OCI-LY1 (cell line): Measurements from ENCODE around the gene PCDHGB6.
A peak's percentile ranks its signal among the peaks of the same experiment; 100 is the strongest.

Experiments used
- H2AFZ ChIP-seq: fragments of 200-600 bp; sonication (generic), shearing (Covaris generic); 2 replicates; pipeline ENCODE4 v1.6.0; 2014; ENCODE audit warnings: antibody characterized with exemption, mild to moderate bottlenecking, low read length
- H3F3A ChIP-seq: fragments of 200-600 bp; sonication (generic), shearing (Covaris generic); 2 replicates; pipeline ENCODE4 v1.6.0; 2014; ENCODE audit warnings: mild to moderate bottlenecking, antibody characterized with exemption, low read length, moderate library complexity; ENCODE audit not compliant: insufficient read depth
- H3K27ac ChIP-seq: fragments of 200-600 bp; sonication (generic); 2 replicates; pipeline ENCODE4 v1.5.1; 2014; ENCODE audit warnings: low read length, mixed run types, mild to moderate bottlenecking, low read depth; ENCODE audit not compliant: poor library complexity, severe bottlenecking
- H3K27me3 ChIP-seq: fragments of 200-600 bp; sonication (generic); 2 replicates; pipeline ENCODE4 v1.6.0; 2014; ENCODE audit warnings: antibody characterized with exemption, mild to moderate bottlenecking, low read length, moderate library complexity; ENCODE audit not compliant: insufficient read depth
- H3K36me3 ChIP-seq: fragments of 200-600 bp; sonication (generic); 2 replicates; pipeline ENCODE4 v1.6.1; 2014; ENCODE audit warnings: mild to moderate bottlenecking, antibody characterized with exemption, low read length, moderate library complexity, mixed read lengths; ENCODE audit not compliant: insufficient read depth
- H3K4me1 ChIP-seq: fragments of 200-600 bp; sonication (generic); 2 replicates; pipeline ENCODE4 v1.5.1; 2014; ENCODE audit warnings: mild to moderate bottlenecking, low read length, moderate library complexity; ENCODE audit not compliant: insufficient read depth, severe bottlenecking
- H3K4me2 ChIP-seq: fragments of 200-600 bp; sonication (generic), shearing (Covaris generic); 2 replicates; pipeline ENCODE4 v1.6.1; 2014; ENCODE audit warnings: low read length
- H3K4me3 ChIP-seq: fragments of 200-600 bp; sonication (generic); 2 replicates; pipeline ENCODE4 v1.5.1; 2014; ENCODE audit warnings: low read length, low read depth, mild to moderate bottlenecking, mixed read lengths; ENCODE audit not compliant: poor library complexity, severe bottlenecking
- H3K79me2 ChIP-seq: fragments of 200-600 bp; shearing (Covaris generic); 2 replicates; pipeline ENCODE4 v1.6.1; 2016; ENCODE audit warnings: mixed run types, low read length, mixed read lengths; ENCODE audit not compliant: insufficient read depth
- H3K9ac ChIP-seq: fragments of 200-600 bp; sonication (generic), shearing (Covaris generic); 2 replicates; pipeline ENCODE4 v1.6.1; 2014; ENCODE audit warnings: mild to moderate bottlenecking, low read length, mixed read lengths
- H3K9me2 ChIP-seq: fragments of 200-600 bp; sonication (generic), shearing (Covaris generic); 2 replicates; pipeline ENCODE4 v1.6.1; 2014; ENCODE audit warnings: low read depth, mild to moderate bottlenecking, low read length, mixed read lengths
- H3K9me3 ChIP-seq: fragments of 200-600 bp; shearing (Covaris generic); 2 replicates; pipeline ENCODE4 v1.6.1; 2014; ENCODE audit warnings: low read length, mixed read lengths
- H4K20me1 ChIP-seq: fragments of 200-600 bp; sonication (generic), shearing (Covaris generic); 2 replicates; pipeline ENCODE4 v1.6.0; 2016; ENCODE audit warnings: mild to moderate bottlenecking, low read length; ENCODE audit not compliant: insufficient read depth
- EZH2 ChIP-seq: fragments of 200-600 bp; sonication (generic), shearing (Covaris generic); IDR thresholded peaks from 2 replicates; pipeline ENCODE4 v1.8.0; 2017; ENCODE audit warnings: borderline replicate concordance, mixed run types, mild to moderate bottlenecking, antibody characterized with exemption, low read length, moderate library complexity, mixed read lengths
- TF ChIP-seq, protein P1 (sequence below): fragments of 200-600 bp; sonication (generic), shearing (Covaris generic); IDR thresholded peaks from 2 replicates; pipeline ENCODE4 v1.5.1; 2017; ENCODE audit warnings: mild to moderate bottlenecking, antibody characterized with exemption, low read length, moderate library complexity, mixed read lengths

The PCDHGB6 gene

DNA sequence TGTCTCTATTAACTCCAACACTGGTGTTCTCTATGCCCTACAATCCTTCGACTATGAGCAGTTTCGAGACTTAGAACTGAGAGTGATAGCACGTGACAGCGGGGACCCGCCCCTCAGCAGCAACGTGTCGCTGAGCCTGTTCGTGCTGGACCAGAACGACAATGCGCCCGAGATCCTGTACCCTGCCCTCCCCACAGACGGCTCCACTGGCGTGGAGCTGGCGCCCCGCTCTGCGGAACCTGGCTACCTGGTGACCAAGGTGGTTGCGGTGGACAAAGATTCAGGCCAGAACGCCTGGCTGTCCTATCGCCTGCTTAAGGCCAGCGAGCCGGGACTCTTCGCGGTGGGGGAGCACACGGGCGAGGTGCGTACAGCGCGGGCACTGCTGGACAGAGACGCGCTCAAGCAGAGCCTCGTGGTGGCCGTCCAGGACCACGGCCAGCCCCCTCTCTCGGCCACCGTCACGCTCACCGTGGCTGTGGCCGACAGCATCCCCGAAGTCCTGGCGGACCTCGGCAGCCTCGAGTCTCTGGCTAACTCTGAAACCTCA, 15.0 kb downstream of the PCDHGB6 start:
- no peak overlapping the region for H3K4me2 ChIP-seq
- H3K36me3 ChIP-seq: no peaks in the 10 kb centered on the region
- no peaks in the 10 kb centered on the region for H3K9me2 ChIP-seq
- H4K20me1 ChIP-seq: no peaks in the 10 kb centered on the region
- H3K4me3 ChIP-seq: no peak overlapping the region
- H3K79me2 ChIP-seq: no peaks in the 10 kb centered on the region
- H3K9ac ChIP-seq: no peak overlapping the region
- H3K9me3 ChIP-seq: peaks cover 21% of the 10 kb centered on the region
- no peak for TF ChIP-seq EZH2
- no peak overlapping the region for H2AFZ ChIP-seq
- H3K27me3 ChIP-seq: no peaks in the 10 kb centered on the region
- H3K4me1 ChIP-seq: no peaks in the 10 kb centered on the region
- no peaks in the 10 kb centered on the region for H3F3A ChIP-seq
- no peak overlapping the region for H3K27ac ChIP-seq

DNA sequence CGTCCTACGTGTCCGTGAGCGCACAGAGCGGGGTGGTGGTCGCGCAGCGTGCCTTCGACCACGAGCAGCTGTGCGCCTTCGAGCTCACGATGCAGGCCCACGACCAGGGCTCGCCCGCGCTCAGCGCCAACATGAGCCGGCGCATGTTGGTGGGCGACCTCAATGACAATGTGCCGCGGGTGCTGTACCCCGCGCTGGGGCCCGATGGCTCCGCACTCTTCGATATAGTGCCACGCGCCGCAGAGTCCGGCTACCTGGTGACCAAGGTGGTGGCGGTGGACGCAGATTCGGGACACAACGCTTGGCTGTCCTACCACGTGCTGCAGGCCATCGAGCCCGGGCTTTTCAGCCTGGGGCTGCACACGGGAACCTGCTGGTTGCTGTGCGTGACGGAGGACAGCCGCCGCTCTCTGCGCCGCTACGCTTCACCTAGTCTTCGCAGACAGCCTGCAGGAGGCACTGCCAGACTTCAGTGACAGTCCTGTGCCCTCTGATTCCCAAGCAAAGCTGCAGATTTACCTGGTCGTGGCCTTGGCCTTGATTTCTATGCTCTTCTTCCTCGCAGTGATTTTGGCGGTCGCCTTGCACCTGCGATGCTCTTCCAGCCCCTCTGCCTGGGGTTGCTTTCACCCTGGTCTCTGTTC, 20.1 kb downstream of the PCDHGB6 start:
- TF ChIP-seq, protein P1, sequence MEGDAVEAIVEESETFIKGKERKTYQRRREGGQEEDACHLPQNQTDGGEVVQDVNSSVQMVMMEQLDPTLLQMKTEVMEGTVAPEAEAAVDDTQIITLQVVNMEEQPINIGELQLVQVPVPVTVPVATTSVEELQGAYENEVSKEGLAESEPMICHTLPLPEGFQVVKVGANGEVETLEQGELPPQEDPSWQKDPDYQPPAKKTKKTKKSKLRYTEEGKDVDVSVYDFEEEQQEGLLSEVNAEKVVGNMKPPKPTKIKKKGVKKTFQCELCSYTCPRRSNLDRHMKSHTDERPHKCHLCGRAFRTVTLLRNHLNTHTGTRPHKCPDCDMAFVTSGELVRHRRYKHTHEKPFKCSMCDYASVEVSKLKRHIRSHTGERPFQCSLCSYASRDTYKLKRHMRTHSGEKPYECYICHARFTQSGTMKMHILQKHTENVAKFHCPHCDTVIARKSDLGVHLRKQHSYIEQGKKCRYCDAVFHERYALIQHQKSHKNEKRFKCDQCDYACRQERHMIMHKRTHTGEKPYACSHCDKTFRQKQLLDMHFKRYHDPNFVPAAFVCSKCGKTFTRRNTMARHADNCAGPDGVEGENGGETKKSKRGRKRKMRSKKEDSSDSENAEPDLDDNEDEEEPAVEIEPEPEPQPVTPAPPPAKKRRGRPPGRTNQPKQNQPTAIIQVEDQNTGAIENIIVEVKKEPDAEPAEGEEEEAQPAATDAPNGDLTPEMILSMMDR: no peak
- no peak for TF ChIP-seq EZH2
- no peaks in the 10 kb centered on the region for H3K27me3 ChIP-seq
- no peak overlapping the region for H3K4me2 ChIP-seq
- no peak overlapping the region for H3K4me3 ChIP-seq
- no peaks in the 10 kb centered on the region for H4K20me1 ChIP-seq
- no peaks in the 10 kb centered on the region for H3K9me3 ChIP-seq
- H3F3A ChIP-seq: no peaks in the 10 kb centered on the region
- H3K27ac ChIP-seq: no peak overlapping the region
- H3K4me1 ChIP-seq: peaks cover 6% of the 10 kb centered on the region
- no peak overlapping the region for H2AFZ ChIP-seq
- no peaks in the 10 kb centered on the region for H3K9me2 ChIP-seq
- H3K36me3 ChIP-seq: no peaks in the 10 kb centered on the region
- no peak overlapping the region for H3K9ac ChIP-seq
- no peaks in the 10 kb centered on the region for H3K79me2 ChIP-seq

DNA sequence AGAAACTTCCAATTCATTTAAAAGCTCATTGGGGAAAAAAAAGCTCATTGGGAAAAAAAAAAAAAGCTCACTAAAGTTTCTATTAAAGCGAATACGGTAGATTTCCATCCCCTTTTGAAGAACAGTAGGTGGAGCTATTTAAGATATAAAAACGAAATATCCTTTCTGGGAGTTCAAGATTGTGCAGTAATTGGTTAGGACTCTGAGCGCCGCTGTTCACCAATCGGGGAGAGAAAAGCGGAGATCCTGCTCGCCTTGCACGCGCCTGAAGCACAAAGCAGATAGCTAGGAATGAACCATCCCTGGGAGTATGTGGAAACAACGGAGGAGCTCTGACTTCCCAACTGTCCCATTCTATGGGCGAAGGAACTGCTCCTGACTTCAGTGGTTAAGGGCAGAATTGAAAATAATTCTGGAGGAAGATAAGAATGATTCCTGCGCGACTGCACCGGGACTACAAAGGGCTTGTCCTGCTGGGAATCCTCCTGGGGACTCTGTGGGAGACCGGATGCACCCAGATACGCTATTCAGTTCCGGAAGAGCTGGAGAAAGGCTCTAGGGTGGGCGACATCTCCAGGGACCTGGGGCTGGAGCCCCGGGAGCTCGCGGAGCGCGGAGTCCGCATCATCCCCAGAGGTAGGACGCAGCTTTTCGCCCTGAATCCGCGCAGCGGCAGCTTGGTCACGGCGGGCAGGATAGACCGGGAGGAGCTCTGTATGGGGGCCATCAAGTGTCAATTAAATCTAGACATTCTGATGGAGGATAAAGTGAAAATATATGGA, 22.7 kb downstream of the PCDHGB6 start, which contains the start of gene PCDHGA12:
TSS of gene PCDHGA12 (plus strand) at position 176 of the 782 bp plus-strand sequence. CDS start at position 429, 253 bp downstream.
- Histone ChIP-seq H2AFZ (peak within 1 kb of the TSS; percentile 74; the same call in 1 of the 2 replicates), H3K79me2 (no peaks in the 10 kb centered on the region), H3K9ac (peak within 1 kb of the TSS; percentile 68), H4K20me1 (no peaks in the 10 kb centered on the region), H3K36me3 (no peaks in the 10 kb centered on the region), H3K27ac (no peak within 1 kb of the TSS), H3K4me1 (peaks cover 6% of the 10 kb centered on the region), H3K9me3 (0 out of 2 replicates have a peak, but pooled peaks cover 4% of the 10 kb centered on the region), H3K27me3 (no peaks in the 10 kb centered on the region), H3K9me2 (no peaks in the 10 kb centered on the region), H3F3A (no peaks in the 10 kb centered on the region), H3K4me2 (peak within 1 kb of the TSS; percentile 90), H3K4me3 (peak within 1 kb of the TSS; percentile 74)
- TF ChIP-seq, protein P1: peak; percentile 67
- no peak for TF ChIP-seq EZH2
